Measurements from ENCODE around the gene C10orf53. TPM values are rescaled to one million over a fixed set of nuclear protein-coding genes. Genes with fewer than 3 reads are reported as not detected.

The C10orf53 gene
- total RNA-seq, 2 experiments from 2014 or later = not detected

DNA sequence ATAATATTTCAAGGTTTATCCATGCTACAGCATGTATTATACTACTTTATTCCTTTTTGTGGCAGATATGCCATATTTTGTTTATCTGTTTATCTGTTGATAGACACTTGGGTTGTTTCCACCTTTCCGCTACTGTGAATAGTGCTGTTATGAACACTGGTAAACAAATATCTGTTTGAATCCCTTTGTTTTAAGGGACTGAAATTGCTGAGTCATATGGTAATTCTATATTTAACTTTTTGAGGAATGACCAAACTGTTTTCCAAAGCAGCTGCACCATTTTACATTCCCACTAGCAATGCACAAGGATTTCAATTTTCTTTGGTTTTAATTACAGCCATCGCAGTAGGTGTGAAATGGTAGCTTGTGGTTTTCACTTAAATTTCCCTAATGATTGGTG is 3.4 kb downstream of the C10orf53 start:
- CTCF ChIA-PET = interaction anchor here (0.5 kb wide), 1 partner anchor 31 kb away, joined by 3 read pairs; no protein-coding TSS in a partner anchor
- Mint-ChIP-seq H3K4me3 (no peak overlapping the region), H3K9me3 (peaks cover 13% of the 10 kb centered on the region), H3K27me3 (ENCODE audit: low read depth) (peaks cover 29% of the 10 kb centered on the region), H3K36me3 (ENCODE audit: low read depth) (no peaks in the 10 kb centered on the region), H3K4me1 (ENCODE audit: low read depth) (no peaks in the 10 kb centered on the region), H3K27ac (no peak overlapping the region)
- intact Hi-C loops (cut with micrococcal nuclease) = no loop called here
- DNase-seq = no peak

DNA sequence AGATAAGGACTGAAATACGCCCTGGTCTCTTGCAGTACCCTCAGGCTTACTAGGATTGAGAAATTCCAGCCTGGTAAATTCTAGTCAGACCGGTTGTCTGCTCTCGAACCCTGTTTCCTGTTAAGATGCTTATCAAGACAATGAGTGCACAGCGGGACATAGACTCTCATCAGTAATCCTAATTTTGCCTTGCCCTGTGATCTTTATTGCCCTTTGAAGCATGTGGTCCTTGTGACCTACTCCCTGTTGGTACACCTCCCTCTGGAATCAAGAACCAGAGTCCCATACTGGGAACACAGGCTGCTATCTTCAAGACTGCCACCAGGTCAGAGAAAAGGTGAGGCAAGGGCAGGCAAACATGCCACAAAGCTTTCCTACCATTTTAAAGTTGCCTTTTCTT is 7.2 kb downstream of the C10orf53 start:
- H3K4me1 Mint-ChIP-seq (ENCODE audit: low read depth) = no peaks in the 10 kb centered on the region
- intact Hi-C loops (cut with micrococcal nuclease) = no loop called here
- peaks cover 5% of the 10 kb centered on the region for H3K9me3 Mint-ChIP-seq
- no peak overlapping the region for H3K4me3 Mint-ChIP-seq
- no peak for DNase-seq
- no peak overlapping the region for H3K27ac Mint-ChIP-seq
- CTCF ChIA-PET = interaction anchor here (0.6 to 1.3 kb wide), 2 partner anchors 36 to 92 kb away, joined by 3 to 4 read pairs; no protein-coding TSS in a partner anchor
- H3K27me3 Mint-ChIP-seq (ENCODE audit: low read depth) = peaks cover 40% of the 10 kb centered on the region
- no peaks in the 10 kb centered on the region for H3K36me3 Mint-ChIP-seq (ENCODE audit: low read depth)

DNA sequence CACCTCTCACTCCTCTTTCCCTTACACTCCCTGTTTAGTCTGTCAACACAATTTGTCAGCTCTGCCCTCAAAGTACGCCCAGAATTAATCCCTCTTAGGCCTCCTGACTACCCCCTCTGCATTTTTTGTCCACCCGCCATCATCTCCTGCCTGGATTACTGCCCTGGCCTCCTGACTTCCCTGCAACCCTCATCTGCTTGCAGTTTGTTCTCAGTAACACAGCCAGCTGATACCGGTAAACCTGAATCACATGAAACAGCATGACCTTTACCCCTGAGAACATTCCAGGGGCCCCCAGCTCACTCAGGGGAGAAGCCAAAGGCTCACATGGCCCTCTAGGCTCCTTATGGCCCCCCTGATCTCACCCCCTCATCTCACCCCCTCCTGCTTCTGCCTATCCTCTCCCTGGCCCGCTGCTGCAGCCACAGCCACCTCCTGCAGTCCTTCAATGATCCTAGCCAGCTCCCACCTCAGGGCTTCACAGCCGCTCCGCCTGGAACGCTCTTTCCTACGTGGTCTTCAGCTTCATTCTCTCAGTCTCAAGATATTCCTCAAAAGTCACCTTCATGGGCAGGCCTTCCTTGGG is 8.9 kb downstream of the C10orf53 start:
- Mint-ChIP-seq H3K9me3 (peaks cover 1% of the 10 kb centered on the region), H3K4me1 (ENCODE audit: low read depth) (no peaks in the 10 kb centered on the region), H3K27ac (no peak overlapping the region), H3K27me3 (ENCODE audit: low read depth) (peaks cover 49% of the 10 kb centered on the region), H3K4me3 (no peak overlapping the region), H3K36me3 (ENCODE audit: low read depth) (no peaks in the 10 kb centered on the region)
- intact Hi-C loops (cut with micrococcal nuclease) = no loop called here
- CTCF ChIA-PET = interaction anchor here (0.8 kb wide), 1 partner anchor 9 kb away, joined by 4 read pairs; no protein-coding TSS in a partner anchor
- no peak for DNase-seq

DNA sequence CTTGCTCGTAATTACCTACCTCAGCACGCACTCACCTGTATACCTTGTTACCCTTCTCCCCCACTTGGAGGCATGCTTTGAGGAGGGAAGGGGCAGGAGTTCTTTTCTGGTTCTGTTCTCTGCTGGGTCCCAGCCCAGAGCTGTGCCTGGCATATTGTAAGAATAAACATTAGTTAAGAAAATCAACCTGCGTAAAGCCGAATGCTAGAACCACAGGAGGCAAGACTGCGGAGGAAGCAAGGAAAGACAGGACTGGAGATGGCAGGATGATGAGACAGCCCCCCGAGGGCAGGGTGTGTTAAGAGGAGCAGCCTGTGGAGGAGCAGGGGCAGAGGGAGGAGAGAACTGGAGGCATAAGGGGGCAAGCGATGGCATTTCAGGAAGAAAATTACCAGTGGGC is 9.5 kb downstream of the C10orf53 start:
- CTCF ChIA-PET = no interaction called here
- no peaks in the 10 kb centered on the region for H3K36me3 Mint-ChIP-seq (ENCODE audit: low read depth)
- intact Hi-C loops (cut with micrococcal nuclease) = no loop called here
- H3K27me3 Mint-ChIP-seq (ENCODE audit: low read depth) = peaks cover 52% of the 10 kb centered on the region
- no peaks in the 10 kb centered on the region for H3K4me1 Mint-ChIP-seq (ENCODE audit: low read depth)
- peaks cover 1% of the 10 kb centered on the region for H3K9me3 Mint-ChIP-seq
- no peak for DNase-seq
- no peak overlapping the region for H3K27ac Mint-ChIP-seq
- H3K4me3 Mint-ChIP-seq = no peak overlapping the region

DNA sequence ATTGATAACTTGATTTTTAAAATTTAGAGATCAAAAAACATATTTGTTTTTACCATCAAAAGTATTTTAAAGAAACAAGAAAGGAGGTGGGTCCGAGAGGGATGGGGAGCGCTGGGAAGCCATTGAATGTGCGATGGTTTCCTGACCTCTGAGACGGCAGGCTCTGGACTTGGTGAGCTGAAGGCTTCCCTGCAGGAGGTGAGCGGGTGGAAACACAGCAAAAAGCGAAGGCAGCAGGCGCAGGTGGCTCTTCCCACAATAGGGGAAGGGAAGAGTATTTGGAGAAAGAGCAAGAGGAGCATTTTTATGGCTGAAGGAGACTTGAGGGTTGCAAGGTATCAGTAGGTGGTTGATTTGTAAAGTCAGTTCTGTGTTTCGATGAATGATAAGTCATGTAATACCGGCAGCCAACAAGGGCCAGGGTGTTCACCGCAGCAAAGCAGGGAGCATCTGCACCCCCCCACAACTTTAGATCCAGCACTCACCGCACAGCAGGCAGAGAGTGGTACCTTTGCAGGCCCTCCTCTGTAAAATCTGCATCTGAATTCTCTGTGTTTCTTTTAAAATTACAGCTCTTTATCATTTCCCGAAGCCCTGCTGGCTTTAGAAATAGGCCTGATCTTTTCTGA is 10.5 kb downstream of the C10orf53 start:
- Mint-ChIP-seq H3K4me1 (ENCODE audit: low read depth) (no peaks in the 10 kb centered on the region), H3K36me3 (ENCODE audit: low read depth) (no peaks in the 10 kb centered on the region), H3K27me3 (ENCODE audit: low read depth) (peaks cover 52% of the 10 kb centered on the region), H3K27ac (no peak overlapping the region), H3K4me3 (no peak overlapping the region), H3K9me3 (peaks cover under 1% of the 10 kb centered on the region)
- intact Hi-C loops (cut with micrococcal nuclease) = no loop called here
- CTCF ChIA-PET = no interaction called here
- DNase-seq = no peak

DNA sequence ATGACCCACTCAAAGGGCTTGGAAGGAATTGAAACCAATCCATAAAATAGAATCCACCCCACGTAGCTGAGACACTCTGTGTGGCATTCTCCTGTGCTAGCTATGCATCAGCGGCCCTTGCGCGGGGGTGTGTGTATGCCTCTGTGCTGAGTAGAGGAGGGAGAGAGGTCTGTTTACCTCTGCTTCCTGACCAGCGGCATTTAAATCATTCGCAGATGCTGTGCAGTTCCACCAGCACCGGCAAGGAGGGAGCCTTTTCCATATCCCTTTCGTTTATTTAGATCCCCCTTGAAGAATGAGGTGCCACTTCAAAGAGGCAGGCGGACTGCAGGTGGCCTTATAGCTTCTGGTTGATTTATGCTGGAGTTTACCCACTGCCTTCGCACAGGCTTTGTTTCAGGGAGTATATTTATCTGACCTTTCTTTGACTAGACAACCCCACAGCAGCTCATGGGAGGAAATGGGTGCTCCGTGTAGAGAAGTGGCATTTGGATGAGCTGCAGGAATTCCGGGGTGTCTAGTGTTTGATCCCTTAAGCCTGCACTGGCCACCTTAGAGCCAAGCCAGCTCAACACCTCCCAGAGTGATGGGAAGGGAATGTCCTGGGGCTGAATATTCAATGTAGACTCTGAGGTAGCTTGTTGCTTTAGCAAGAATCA is 11.4 kb downstream of the C10orf53 start:
- H3K4me1 Mint-ChIP-seq (ENCODE audit: low read depth) = no peaks in the 10 kb centered on the region
- no peak overlapping the region for H3K27ac Mint-ChIP-seq
- H3K9me3 Mint-ChIP-seq = no peaks in the 10 kb centered on the region
- H3K36me3 Mint-ChIP-seq (ENCODE audit: low read depth) = no peaks in the 10 kb centered on the region
- intact Hi-C loops (cut with micrococcal nuclease) = no loop called here
- DNase-seq = no peak
- CTCF ChIA-PET = no interaction called here
- peaks cover 52% of the 10 kb centered on the region for H3K27me3 Mint-ChIP-seq (ENCODE audit: low read depth)
- H3K4me3 Mint-ChIP-seq = no peak overlapping the region

DNA sequence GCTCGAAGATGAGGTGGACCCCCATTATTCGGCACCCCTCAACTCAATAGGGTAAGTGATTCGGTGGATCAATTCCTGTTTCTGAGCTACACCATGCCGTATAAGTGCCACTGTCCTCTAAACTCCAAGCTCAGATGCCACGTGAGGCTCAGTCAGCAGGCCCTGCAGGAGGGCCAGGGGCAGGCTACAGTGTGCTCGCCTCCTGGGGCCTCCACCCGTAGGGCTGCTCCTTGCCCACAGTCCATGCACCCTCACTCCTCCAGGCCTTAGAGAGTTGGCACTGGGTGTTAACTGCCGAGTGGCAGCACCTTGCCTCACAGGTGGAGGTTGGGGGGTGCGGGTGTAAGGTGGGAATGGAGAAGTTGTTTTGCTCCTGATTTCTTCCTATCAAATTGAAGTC is 12.1 kb downstream of the C10orf53 start:
- H3K4me1 Mint-ChIP-seq (ENCODE audit: low read depth) = no peaks in the 10 kb centered on the region
- no peaks in the 10 kb centered on the region for H3K9me3 Mint-ChIP-seq
- no peak overlapping the region for H3K4me3 Mint-ChIP-seq
- CTCF ChIA-PET = no interaction called here
- no peak for DNase-seq
- no peak overlapping the region for H3K27ac Mint-ChIP-seq
- no peaks in the 10 kb centered on the region for H3K36me3 Mint-ChIP-seq (ENCODE audit: low read depth)
- intact Hi-C loops (cut with micrococcal nuclease) = no loop called here
- peaks cover 52% of the 10 kb centered on the region for H3K27me3 Mint-ChIP-seq (ENCODE audit: low read depth)

DNA sequence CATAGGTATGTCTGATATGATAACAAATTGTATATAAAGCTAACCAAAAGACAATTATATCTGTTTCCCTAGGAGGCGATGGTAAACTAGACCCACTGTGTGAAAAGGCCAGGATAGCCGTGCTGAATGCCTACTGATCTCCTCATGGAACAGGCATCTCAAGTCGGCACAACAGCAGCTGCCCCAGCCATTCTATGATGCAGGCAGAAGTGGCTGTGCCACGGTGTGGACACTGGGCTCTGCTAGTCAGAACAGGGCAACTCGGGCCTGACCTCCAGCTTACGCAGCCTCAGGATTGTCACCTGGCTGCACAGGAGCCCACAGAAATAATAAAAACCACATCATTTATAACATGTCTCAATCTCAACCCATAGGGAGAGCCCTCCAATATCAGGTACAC is 15.0 kb downstream of the C10orf53 start:
- Mint-ChIP-seq H3K27ac (no peak overlapping the region), H3K4me1 (ENCODE audit: low read depth) (no peaks in the 10 kb centered on the region), H3K9me3 (no peaks in the 10 kb centered on the region), H3K4me3 (no peak overlapping the region), H3K27me3 (ENCODE audit: low read depth) (peaks cover 32% of the 10 kb centered on the region), H3K36me3 (ENCODE audit: low read depth) (no peaks in the 10 kb centered on the region)
- intact Hi-C loops (cut with micrococcal nuclease) = no loop called here
- CTCF ChIA-PET = no interaction called here
- no peak for DNase-seq

DNA sequence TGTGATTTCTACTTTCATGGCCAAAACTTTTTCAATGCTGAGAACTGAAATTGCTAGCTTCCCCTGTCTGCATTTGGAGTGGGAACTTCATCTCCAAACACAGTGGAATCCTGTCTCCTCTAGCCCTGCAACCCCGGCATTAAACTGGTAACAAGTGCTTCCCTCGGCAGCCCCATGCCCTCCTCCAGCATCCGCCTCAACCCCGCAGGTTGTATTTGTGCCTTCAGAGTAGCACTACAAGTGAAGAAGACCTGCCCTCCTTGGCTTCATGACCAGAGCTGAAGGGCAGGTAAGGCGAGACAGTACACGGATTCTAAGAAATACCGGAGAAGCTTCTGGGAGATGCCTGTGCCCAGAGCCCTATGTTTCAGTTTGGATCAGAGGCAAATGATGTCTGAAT is 16.9 kb downstream of the C10orf53 start:
- CTCF ChIA-PET = no interaction called here
- no peaks in the 10 kb centered on the region for H3K4me1 Mint-ChIP-seq (ENCODE audit: low read depth)
- intact Hi-C loops (cut with micrococcal nuclease) = no loop called here
- no peak for DNase-seq
- H3K9me3 Mint-ChIP-seq = no peaks in the 10 kb centered on the region
- H3K36me3 Mint-ChIP-seq (ENCODE audit: low read depth) = no peaks in the 10 kb centered on the region
- H3K27ac Mint-ChIP-seq = no peak overlapping the region
- H3K27me3 Mint-ChIP-seq (ENCODE audit: low read depth) = peaks cover 23% of the 10 kb centered on the region
- no peak overlapping the region for H3K4me3 Mint-ChIP-seq

DNA sequence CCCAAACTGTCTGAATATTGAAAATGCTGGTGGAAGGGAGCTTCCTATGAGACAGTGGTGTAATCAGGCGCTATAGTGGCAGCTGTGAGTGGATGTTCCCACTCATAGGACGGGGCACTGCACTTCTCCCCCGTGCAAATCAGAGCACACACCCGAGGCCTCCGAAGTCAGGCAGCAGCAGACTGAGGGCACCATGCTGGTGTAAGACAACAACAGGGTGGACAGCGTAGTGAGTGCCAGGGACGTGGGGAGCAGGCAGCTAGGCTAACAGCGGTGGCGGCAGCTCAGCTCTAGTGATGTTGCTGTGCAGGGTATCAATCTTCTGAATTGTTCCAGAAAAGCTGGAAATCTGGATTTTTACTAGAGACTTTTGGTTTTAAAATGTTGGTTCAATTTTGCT is 19.2 kb downstream of the C10orf53 start:
- no peak for DNase-seq
- no peak overlapping the region for H3K4me3 Mint-ChIP-seq

DNA sequence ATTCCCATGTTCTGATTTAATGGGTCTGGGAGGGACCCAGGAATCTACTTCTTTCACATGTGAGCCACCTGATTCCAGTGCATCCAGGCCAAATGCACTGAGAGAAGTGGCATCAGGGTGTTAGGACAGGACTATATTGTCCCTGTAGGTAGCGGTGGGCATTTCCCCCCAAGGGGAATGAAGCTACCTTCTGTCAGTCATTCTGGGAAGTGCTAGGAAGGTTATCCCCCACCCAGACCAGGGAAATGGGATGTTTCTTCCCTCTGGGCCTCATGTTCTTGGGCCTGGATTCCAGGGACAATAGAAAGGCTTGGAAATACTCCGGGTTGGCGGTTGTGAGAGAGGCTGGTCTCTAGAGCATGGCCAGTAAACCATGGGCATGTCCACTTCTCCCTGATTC is 20.8 kb downstream of the C10orf53 start:
- Mint-ChIP-seq H3K9me3 (no peaks in the 10 kb centered on the region), H3K27ac (no peak overlapping the region), H3K36me3 (ENCODE audit: low read depth) (no peaks in the 10 kb centered on the region), H3K4me3 (no peak overlapping the region), H3K4me1 (ENCODE audit: low read depth) (no peaks in the 10 kb centered on the region), H3K27me3 (ENCODE audit: low read depth) (peaks cover 14% of the 10 kb centered on the region)
- DNase-seq = no peak
- intact Hi-C loops (cut with micrococcal nuclease) = no loop called here
- CTCF ChIA-PET = interaction anchor here (1.1 kb wide), 1 partner anchor 66 kb away, joined by 3 read pairs; no protein-coding TSS in a partner anchor

More for the DNA sequence above, 19.2 kb downstream of the C10orf53 start:
- CTCF ChIA-PET = no interaction called here
- Mint-ChIP-seq H3K27me3 (ENCODE audit: low read depth) (peaks cover 17% of the 10 kb centered on the region), H3K9me3 (no peaks in the 10 kb centered on the region), H3K4me1 (ENCODE audit: low read depth) (no peaks in the 10 kb centered on the region), H3K36me3 (ENCODE audit: low read depth) (no peaks in the 10 kb centered on the region), H3K27ac (no peak overlapping the region)
- intact Hi-C loops (cut with micrococcal nuclease) = no loop called here

DNA sequence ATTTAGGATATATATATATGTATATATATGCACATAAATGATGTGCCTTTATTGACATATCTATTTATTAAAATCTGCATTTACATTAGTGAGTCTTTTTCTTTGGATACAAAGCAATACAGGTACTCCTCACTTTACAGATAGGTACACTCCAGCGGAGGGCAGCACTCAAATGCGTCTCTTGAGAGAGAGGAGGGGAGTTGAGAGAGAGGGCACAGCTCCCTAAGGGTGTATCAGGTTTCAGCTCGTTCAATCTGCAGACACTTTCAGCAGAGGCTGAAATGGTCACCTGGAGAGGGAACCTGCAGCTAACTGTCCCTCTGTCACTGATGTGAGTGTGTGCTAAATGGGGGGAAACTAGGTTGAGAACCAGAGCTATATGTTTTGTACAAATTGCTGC is 21.5 kb downstream of the C10orf53 start:
- H3K4me3 Mint-ChIP-seq = no peak overlapping the region
- H3K9me3 Mint-ChIP-seq = no peaks in the 10 kb centered on the region
- H3K27me3 Mint-ChIP-seq (ENCODE audit: low read depth) = peaks cover 14% of the 10 kb centered on the region
- intact Hi-C loops (cut with micrococcal nuclease) = no loop called here
- DNase-seq = no peak
- no peaks in the 10 kb centered on the region for H3K36me3 Mint-ChIP-seq (ENCODE audit: low read depth)
- H3K27ac Mint-ChIP-seq = no peak overlapping the region
- CTCF ChIA-PET = interaction anchor here (0.6 kb wide), 1 partner anchor 73 kb away, joined by 3 read pairs; no protein-coding TSS in a partner anchor
- no peaks in the 10 kb centered on the region for H3K4me1 Mint-ChIP-seq (ENCODE audit: low read depth)

DNA sequence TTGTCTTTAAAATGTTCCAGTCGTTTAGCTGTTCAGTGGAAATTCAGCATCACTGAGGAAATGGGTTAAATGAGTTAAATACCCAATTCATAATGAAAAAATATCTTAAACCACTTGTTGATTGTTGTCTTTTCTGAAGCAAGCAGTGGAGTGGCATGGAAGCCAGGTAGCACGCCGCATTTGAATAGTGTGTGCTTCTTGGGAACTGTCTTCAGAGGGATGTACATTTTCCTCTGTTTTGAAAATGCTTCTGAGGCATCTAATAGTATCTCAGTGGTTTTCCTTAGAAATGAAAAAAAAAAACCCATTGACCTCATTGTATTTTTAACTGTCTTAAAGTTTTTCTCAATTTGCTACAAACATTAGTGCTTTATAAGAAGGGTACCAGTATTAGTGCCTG is 28.1 kb downstream of the C10orf53 start:
- CTCF ChIA-PET = interaction anchor here (0.9 kb wide), 1 partner anchor 300 kb away, joined by 3 read pairs; no protein-coding TSS in a partner anchor
- intact Hi-C loops (cut with micrococcal nuclease) = no loop called here
- Mint-ChIP-seq H3K4me3 (no peak overlapping the region), H3K27me3 (ENCODE audit: low read depth) (peaks cover 14% of the 10 kb centered on the region), H3K27ac (no peak overlapping the region), H3K36me3 (ENCODE audit: low read depth) (no peaks in the 10 kb centered on the region), H3K9me3 (no peaks in the 10 kb centered on the region), H3K4me1 (ENCODE audit: low read depth) (no peaks in the 10 kb centered on the region)
- DNase-seq = no peak
